ENCODE measurements around the gene TUBB2B. TPM values are rescaled to one million over a fixed set of nuclear protein-coding genes. Genes with fewer than 3 reads are reported as not detected.

TUBB2B gene
- total RNA-seq, 1 experiment from 2014 or later, result 3.0 TPM

DNA sequence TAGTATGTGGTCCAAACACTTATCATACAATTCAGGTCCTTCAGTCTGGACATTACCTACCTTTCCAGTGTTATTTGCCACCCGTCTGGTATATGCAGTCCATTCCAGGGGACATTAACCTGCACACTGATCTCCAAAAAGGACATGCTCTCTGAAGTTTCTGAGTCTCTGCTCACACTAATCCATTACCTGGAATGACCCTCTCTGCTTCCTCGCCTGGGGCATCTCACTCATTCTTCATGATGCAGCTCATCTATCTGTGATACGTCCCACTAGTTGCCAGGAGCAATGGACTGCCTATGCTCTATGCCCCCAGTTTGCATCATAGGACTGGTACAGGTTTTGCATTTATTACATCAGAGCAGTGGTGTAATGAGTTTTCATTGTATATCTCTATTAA, 5.9 kb upstream of the TUBB2B start:
- Mint-ChIP-seq H3K4me1 (ENCODE audit: low read depth, unreplicated experiment) (peaks cover 11% of the 10 kb centered on the region), H3K27ac (ENCODE audit: unreplicated experiment) (no peak overlapping the region), H3K27me3 (ENCODE audit: unreplicated experiment) (peaks cover 93% of the 10 kb centered on the region), H3K4me3 (ENCODE audit: low read depth, unreplicated experiment) (no peak overlapping the region), H3K36me3 (ENCODE audit: insufficient read depth, unreplicated experiment) (peaks cover 10% of the 10 kb centered on the region), H3K9me3 (ENCODE audit: low read depth, unreplicated experiment) (no peaks in the 10 kb centered on the region)
- no peak for DNase-seq
- TF ChIP-seq, protein P1, sequence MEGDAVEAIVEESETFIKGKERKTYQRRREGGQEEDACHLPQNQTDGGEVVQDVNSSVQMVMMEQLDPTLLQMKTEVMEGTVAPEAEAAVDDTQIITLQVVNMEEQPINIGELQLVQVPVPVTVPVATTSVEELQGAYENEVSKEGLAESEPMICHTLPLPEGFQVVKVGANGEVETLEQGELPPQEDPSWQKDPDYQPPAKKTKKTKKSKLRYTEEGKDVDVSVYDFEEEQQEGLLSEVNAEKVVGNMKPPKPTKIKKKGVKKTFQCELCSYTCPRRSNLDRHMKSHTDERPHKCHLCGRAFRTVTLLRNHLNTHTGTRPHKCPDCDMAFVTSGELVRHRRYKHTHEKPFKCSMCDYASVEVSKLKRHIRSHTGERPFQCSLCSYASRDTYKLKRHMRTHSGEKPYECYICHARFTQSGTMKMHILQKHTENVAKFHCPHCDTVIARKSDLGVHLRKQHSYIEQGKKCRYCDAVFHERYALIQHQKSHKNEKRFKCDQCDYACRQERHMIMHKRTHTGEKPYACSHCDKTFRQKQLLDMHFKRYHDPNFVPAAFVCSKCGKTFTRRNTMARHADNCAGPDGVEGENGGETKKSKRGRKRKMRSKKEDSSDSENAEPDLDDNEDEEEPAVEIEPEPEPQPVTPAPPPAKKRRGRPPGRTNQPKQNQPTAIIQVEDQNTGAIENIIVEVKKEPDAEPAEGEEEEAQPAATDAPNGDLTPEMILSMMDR (IDR thresholded peaks at IDR 0.05; ENCODE audit: unreplicated experiment), result no peak
- CTCF ChIA-PET, result no interaction called here
- no TSS peak for BruUV-seq (replicated peaks)
- intact Hi-C loops (cut with micrococcal nuclease; ENCODE audit: unreplicated experiment), result no loop called here

DNA sequence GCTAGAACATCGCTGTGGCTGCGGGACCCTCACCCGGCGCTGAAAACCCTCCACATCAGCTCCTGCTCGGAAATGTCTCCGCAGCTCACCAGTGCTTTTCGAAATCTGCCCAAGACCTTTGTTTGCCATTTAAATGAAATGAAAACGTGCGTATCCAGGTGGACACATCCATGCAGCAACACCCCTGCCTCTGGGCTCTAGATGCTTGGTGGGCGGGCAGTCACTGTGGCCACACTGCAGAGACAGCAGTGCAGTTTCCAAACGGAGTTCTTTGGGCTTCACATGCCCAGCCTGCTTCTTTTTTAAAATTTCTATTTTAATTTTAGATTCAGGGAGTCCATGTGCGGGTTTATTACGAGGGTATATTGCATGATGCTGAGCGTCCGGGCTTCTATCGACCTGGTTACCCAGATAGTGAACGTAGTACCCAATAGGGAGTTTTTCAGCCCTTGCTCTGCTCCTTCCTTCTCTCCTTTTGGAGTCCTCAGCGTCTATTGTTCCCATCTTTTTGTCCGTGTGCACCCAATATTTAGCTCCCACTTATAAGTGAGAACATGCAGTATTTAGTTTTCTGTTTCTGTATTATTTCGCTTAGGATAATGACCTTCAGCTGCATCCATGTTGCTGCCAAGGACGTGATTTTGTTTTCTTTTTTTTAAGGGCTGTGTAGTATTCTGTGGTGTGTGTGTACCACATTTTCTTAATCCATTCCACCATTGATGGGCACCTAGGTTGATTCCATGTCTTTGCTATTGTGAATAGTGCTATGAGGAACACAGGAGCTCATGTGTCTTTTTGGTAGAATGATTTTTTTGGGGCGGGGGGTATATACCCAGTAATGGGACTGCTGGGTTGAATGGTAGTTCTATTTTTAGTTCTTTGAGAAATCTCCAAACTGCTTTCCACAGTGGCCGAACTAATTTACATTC, 4.8 kb upstream of the TUBB2B start:
- Mint-ChIP-seq H3K27me3 (ENCODE audit: unreplicated experiment) (peaks cover 93% of the 10 kb centered on the region), H3K9me3 (ENCODE audit: low read depth, unreplicated experiment) (no peaks in the 10 kb centered on the region), H3K27ac (ENCODE audit: unreplicated experiment) (no peak overlapping the region), H3K4me1 (ENCODE audit: low read depth, unreplicated experiment) (peaks cover 11% of the 10 kb centered on the region), H3K4me3 (ENCODE audit: low read depth, unreplicated experiment) (peak overlapping the region; percentile 73), H3K36me3 (ENCODE audit: insufficient read depth, unreplicated experiment) (peaks cover 10% of the 10 kb centered on the region)
- intact Hi-C loops (cut with micrococcal nuclease; ENCODE audit: unreplicated experiment), result no loop called here
- DNase-seq, result no peak
- no TSS peak for BruUV-seq (replicated peaks)
- CTCF ChIA-PET, result no interaction called here
- TF ChIP-seq, protein P1 (IDR thresholded peaks at IDR 0.05; ENCODE audit: unreplicated experiment), result no peak

DNA sequence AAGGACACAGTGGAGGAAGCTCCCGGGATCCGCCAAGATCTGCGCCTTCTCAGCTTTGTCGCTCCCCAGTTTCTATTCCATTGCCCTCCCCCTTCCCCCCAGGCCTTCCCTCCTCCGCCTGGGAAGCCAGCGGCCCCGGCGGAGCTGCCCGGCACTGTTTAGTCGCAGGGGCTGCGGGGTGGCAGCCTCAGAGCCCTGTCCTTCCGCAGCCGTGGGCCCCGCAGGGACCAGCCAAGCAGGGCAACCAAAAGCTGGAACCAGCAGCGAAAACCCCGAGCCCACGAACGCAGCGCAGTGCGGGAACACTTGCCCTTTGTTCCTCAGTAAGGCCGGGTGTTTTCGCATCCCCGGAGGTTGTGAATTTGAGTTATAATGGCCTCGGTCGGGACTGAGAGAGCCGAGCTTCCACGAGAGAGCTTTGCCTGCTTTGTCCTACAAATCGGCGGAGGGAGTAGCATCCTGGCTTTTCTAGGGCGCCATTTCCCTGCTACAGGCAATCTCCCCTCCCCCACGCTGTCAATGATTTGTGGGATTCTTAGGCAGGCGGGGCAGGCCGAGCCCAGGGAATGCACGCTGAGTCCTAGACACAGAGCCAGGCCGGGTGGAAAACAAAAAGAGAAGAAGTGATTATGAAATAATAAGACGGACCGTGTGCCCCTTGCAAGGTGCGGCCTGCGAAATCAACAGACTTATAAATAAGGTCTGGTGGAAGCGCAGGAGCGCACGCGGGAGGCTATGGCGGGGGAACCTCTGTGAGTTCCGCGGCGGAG, 4.0 kb upstream of the TUBB2B start:
- Mint-ChIP-seq H3K4me3 (ENCODE audit: low read depth, unreplicated experiment) (peak overlapping the region; percentile 73), H3K9me3 (ENCODE audit: low read depth, unreplicated experiment) (no peaks in the 10 kb centered on the region), H3K27me3 (ENCODE audit: unreplicated experiment) (peaks cover 93% of the 10 kb centered on the region), H3K4me1 (ENCODE audit: low read depth, unreplicated experiment) (peaks cover 11% of the 10 kb centered on the region), H3K27ac (ENCODE audit: unreplicated experiment) (no peak overlapping the region), H3K36me3 (ENCODE audit: insufficient read depth, unreplicated experiment) (peaks cover 16% of the 10 kb centered on the region)
- no TSS peak for BruUV-seq (replicated peaks)
- DNase-seq, result peak; percentile 81
- intact Hi-C loops (cut with micrococcal nuclease; ENCODE audit: unreplicated experiment), result no loop called here
- CTCF ChIA-PET, result interaction anchor here (2.2 kb wide), 1 partner anchor 20 kb away, joined by 8 read pairs; no protein-coding TSS in a partner anchor
- TF ChIP-seq, protein P1 (IDR thresholded peaks at IDR 0.05; ENCODE audit: unreplicated experiment), result no peak

DNA sequence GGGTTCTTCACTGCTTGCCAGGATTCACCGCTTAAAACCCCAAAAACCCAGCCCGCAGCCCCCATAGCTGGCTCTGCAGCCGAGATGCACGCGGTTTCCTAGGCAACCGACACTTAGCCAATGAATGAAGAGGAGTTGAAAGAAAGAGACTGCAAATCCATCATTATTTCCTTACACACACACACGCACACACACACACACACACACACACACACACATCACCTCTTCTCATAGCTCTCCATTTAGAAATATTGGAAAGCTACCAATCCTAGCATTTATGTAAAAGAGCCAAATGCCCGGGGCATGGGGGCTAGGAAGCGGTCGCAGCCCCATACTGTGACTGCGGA, 3.4 kb upstream of the TUBB2B start:
- BruUV-seq (replicated peaks), result no TSS peak
- TF ChIP-seq, protein P1 (IDR thresholded peaks at IDR 0.05; ENCODE audit: unreplicated experiment), result no peak
- Mint-ChIP-seq H3K36me3 (ENCODE audit: insufficient read depth, unreplicated experiment) (peaks cover 16% of the 10 kb centered on the region), H3K27ac (ENCODE audit: unreplicated experiment) (no peak overlapping the region), H3K4me3 (ENCODE audit: low read depth, unreplicated experiment) (peak overlapping the region; percentile 73), H3K9me3 (ENCODE audit: low read depth, unreplicated experiment) (no peaks in the 10 kb centered on the region), H3K4me1 (ENCODE audit: low read depth, unreplicated experiment) (peaks cover 11% of the 10 kb centered on the region), H3K27me3 (ENCODE audit: unreplicated experiment) (peaks cover 93% of the 10 kb centered on the region)
- no peak for DNase-seq
- intact Hi-C loops (cut with micrococcal nuclease; ENCODE audit: unreplicated experiment), result no loop called here
- CTCF ChIA-PET, result interaction anchor here (2.2 kb wide), 1 partner anchor 21 kb away, joined by 8 read pairs; no protein-coding TSS in a partner anchor
